SKM-1 treated with dmso at 0.1 percent for 144 hours (cell line): Measurements from ENCODE around the gene ARMC9.
A peak's percentile ranks its signal among the peaks of the same experiment; 100 is the strongest.
"Not testable (repeated sequence)": the region's sequence is repeated elsewhere in the genome, so short reads cannot be mapped to it uniquely, and the experiment has no call there.

Experiments used
- DNase-seq: peaks from one replicate; lab custom pipeline; 2025; ENCODE audit not compliant: unreplicated experiment; lab: John Stamatoyannopoulos, UW

The ARMC9 gene

DNA sequence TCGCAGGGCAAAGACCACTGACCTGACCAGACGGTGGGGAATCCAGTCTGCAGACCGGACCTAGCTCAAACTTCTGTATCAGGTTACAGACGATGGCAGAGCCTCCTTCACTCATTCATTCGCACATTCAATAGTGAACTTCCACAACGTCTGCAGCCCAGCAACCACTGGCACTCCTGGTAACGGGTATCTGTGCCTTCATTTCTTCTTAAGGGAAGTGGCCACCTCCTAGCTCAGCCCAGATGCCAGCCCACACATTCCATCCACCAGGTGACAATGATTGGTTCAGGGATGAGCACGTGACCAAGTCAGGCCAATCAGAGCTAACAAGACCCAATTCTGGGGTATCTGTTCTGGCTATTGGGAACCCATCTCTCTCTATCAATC lies 15.9 kb upstream of the ARMC9 start:
- peak; percentile 85 for DNase-seq

DNA sequence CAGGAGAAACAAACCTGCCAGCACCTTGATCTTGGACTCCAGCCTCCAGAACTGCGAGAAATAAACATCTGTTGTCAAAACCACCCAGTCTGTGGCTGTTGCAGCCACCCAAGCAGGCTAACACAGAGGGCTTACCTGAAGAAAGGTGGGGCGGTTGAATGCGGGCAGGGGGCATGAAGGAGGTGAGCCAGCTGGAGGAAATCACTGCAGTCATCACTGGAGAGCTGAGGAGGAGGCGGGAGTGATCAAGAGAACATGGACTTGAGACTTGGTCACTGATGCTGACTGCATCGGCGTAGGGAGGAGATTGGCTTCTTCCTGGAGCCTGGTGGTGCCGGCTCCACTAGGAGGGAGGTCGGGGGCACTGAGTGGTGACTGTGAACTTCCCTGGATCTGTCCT lies 14.6 kb upstream of the ARMC9 start:
- no peak for DNase-seq

DNA sequence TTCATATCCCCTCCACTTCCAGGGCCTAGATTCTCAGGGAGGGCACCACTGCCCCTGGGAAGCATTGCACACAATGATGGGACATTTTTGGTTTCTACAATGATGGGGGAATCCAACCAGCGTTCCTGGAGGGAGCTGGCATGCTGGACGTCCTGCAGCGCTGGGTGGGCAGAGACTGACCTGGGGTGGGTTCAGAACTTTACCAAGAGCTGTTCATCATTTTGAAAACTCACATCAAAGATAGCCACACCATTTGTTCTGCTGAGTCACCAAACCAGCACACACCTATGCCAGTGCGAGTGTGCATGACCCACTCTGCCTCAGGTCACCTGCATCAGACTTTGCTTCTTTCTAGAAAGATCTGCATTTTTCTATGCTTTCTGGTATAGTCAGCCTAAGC lies 14.1 kb upstream of the ARMC9 start:
- DNase-seq: no peak

DNA sequence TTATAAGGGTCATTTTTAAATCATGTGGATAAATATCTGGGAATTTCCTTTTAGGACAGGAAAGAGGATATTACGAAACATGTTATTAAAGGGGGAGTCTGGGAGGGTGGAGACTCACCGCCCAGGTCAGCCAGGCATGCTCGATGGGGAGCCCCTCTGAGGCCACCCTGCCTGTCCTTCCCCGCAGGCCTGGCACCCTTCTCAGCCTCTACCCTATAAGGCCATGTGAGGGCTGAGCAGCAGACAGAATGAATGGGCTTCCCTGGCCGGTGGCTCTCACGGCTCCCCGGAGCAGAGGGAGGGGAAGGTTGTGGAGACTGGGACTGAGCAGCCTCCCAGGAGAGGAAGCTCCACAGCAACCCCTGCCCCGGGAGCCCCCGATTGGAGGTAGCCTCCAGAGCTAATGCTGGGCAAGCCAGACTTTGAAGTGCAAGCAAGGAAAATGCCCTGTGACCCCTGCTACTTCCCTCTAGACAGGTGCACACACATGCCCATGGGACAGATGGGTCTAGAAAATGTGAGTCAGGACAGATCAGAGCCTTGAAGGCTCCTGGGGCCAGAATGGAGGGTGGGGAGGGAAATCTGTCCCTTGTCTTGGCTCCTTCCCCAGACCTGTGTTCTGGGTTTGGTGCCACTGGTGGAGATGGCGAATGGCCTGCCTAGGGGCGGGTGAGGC lies 13.2 kb upstream of the ARMC9 start:
- DNase-seq: no peak

DNA sequence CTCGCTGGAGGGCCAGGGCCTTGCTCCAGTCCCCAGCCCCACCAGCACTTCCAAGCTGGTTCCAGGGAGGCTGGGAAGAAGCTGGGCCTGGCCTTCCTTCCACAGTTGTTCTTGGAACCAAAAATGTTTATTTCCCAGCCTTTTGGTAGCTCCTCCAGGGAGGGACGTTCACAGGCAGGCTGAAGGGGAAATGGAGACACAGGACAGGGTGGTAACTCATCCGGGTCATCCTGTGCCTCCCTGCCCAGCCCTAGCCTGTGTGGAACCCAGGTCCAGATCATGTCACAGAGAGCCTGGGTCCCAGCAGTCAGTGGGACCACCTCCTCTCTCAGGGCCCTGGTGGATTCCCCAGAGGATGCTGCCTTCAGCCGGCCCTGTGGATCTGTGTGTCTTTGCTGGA lies 12.5 kb upstream of the ARMC9 start:
- no peak for DNase-seq

DNA sequence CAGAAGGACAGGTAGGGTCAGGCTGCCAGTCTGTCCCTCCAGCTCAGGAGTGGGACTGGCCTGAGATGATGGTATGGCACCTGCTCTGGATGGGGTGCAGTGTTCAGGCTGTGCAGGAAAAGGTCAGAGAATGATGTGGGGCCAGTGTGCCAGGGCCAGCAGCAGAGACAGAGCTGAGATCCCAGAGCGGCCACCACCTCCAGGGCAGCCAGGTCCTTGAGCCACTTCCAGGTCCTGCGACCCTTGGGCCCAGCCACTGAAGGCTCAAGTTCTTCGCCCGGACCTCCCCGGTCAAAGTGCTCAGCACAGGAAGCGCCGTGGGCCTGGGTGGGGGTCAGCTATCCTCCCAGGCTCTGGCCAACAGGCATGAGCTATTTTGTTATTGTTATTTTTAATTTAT lies 12.1 kb upstream of the ARMC9 start:
- no peak for DNase-seq

DNA sequence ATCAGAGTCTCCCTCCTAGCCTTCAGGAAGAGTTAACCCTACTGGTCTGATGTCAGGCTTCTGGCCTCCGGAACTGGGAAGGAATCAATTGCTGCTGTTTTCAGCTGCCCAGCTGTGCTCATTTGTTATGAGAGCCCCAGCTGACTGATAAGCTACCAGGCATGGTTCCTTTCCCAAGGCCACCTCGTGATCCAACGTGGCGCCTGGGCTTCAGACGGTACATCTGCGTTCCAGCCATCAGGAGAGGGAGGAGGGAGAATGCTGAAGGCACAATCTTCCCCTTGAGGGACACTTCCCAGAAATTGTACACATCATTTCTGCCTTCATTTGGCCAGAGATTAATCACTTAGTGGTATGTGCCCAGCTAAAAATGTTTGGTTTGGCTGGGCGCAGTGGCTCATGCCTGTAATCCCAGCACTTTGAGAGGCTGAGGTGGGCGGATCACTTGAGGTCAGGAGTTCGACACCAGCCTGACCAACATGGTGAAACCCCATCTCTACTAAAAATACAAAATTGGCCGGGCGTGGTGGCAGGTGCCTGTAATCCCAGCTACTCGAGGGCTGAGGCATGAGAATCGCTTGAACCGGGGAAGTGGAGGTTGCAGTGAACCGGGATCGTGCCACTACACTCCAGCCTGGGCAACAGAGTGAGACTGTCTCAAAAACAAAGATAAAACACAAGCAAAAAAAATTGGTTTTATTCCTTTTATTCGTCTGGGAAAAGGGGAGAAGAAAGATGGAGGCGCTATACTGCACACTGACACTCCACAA lies 10.5 kb upstream of the ARMC9 start:
- no peak for DNase-seq

DNA sequence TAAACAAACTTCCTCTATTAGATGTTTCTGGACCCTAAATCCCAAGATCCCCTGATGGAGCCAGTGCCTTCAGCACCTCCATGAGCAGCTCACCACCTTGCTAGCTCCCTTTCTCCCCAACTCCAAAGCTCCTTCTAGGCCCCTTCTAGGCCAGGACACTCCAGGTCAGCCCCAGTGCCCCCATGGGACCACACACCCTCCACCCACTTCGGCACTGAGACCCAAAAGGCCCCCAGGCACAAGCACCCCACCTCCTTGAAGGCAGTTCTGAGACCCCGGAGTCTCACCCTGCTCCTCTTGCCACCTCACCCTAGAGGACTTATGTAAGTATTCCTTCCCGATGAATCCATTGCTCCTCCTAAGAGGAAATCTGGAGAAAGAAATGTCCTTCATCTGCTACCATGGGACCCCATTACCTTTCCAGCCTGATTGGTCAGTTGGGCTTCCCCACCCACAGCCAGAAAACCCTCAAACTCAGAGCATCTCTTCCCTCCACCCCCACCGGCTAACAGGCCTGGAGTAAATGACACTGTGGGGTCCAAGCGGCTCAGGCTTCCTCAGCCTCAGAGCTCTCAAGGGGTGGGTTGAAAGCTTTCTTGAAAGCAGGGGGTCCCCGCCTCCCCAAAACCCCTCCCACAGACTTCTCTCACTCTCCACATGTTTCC lies 9.8 kb upstream of the ARMC9 start:
- DNase-seq: no peak

DNA sequence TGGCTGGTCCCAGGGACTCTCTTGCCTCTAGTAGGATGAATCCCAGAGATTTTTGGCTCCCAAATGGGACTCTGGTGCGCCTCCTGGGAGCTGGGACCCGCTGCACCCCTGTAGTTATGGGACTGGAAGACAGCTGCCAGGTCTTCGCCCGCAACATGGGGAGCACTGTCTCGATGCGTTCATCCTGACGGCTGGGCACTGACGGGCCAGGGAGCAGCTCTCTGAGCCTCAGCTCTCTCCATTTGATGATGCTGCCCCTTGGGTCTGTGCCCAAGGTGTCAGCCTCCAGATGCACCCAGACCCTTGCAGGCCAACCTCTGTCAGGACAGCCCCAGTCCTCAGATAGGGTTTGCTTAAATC lies 9.3 kb upstream of the ARMC9 start:
- no peak for DNase-seq

DNA sequence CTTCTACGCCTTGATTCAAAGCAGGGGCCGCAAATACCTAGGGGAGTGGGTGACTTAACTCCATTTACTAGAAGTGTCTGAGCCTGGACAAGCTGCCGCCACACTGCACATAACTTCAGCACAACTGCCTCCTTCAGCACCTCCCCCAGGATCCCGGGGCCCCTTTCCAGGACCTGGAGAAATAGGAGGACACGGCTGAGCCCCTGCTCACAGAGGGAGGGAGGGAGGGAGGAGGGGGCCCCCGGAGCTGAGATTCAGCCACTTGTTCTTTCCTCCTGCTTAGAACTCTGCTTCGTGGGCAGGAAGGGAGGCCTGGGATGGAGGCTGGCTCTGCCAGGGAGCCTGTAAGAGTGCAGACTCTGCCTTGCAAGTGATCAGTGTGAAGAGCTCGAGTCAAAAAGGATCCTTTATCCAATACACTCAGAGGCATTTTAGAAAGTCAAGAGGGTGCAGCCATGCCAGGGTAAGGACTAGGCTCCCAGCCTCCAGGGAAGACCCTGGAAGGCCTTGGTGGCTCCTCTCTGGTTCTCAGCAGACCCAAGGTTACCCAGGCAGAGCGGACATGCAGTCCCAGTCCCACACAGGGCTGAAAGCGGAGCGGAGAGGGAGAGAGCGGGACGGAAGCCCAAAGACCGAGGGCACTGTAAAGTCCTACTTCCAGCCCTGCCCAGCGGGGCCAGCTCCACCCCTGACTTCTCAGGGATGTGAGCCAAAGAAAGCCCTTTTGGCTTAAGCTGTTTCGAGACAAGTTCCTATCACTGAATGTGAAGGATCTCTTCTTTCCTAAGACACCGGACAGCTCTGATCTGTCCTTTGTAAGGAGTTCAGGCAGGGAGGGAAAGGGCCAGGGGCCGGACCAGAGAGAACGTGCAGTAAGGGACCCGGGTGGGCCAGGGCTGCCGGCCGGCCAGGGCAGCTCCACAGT lies 8.6 kb upstream of the ARMC9 start:
- DNase-seq: no peak

DNA sequence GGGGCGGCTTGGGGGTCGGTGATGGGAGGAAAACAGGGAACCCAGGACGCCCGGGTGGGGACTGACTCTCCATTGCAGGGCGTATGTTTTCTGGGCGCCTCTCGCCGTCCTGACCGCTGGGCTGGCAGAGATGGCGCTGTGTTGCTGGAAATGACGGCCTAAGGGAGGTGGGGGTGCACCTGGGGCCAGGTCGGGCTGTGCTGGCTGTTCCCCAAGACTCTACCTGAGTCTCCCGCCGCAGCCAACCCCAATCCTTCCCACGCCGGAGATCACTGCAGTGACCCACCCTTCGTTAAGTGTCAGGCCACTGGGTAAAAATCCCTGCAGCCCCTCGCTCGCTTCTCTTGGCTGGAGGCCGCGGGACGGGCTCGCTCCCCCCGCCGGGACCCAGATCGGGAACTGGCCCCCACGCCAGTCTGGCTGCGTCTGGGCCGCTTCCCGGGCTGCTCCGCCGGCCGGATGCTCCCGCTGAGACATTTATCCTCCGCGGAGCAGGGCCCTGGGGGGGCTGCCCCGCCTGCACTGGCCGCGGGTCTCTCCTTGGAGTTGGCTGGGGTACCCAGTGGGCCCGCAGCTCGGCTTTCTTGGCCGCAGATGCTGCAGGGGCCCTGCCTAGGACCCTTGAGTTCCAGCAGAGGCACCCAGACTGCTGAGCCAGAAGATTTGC lies 7.8 kb upstream of the ARMC9 start:
- no peak for DNase-seq

DNA sequence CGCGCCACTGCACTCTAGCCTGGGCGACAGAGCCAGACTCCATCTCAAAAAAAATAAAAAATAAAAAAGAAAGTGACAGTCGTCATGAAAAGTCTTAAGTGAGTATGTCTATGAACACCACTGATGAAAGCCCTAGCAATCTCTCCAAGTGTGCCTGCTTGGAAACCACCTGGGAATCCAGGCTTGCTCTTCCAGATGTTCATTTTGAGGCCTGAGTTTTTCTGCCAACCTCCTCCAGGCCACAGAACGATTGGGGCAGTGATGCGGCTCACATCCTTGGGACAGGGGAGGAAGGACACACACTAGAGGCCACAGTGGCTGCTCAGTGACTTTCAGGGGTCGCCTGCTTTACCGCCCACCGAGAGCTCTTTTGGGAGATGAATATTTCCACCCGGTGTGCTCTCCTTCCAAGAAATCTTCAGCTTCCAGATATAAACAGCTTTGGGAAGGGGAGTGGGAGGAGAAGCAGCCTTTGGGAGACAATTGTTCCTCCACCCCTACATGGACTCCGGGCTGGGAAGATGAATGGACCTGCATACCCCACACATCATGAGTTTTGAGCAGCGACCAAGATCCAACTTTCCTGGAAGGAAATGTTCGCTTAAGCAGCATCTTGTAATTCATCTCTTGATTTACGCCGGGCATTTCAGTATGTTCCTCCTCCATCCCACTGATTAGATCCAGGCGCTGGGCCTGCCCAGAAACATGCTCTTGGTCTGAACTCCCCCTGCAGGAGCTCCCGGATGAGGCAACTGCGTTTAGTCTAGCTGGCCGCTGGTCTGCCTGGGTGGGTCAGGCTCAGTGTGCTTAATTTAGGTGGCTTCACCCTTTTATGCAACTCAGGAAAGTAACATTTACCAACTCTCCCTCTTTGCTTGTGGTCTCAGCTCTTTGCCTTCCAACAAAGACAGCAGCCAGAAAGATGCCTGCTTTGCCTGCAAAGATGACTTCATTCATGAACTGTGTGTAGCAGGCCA lies 6.2 kb upstream of the ARMC9 start:
- DNase-seq: peak; percentile 76

DNA sequence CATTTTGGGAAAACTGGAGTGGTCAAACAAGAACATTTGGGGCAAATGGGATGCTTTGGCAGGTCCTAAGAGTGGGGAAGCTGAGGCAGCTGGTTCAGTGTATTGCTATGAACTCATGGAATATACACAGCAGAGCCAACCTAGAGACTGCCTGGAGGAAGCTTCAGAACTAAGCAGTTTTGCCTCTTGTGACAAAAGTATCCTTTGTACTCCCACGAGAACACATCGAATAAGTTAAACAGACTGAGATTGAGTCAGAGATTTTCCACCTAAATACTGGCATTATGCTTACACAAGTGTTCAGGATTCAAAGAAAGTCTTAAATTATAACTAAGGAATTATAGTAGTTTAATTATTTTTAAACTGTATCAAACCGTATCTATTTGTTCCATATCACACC lies 5.2 kb upstream of the ARMC9 start:
- no peak for DNase-seq

DNA sequence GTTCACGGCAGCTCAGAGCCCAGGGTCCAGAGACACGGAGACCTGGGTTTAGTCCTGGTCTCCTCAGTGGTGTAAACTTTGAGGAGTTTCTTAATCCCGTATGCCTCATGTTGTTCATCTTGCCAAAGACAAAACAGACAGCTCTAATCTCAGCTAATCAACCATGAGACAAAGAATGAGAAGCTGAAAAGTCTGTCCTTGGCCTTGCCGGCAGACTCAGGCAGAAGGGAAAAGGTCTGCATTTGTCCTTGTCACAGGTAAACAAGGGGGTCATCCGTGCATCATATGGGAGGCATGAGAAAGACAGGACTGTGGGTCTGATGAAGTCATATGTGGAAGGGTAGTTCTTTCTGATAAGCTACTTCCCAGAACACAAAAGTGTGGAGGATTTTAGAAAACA lies 1.8 kb upstream of the ARMC9 start:
- no peak for DNase-seq

DNA sequence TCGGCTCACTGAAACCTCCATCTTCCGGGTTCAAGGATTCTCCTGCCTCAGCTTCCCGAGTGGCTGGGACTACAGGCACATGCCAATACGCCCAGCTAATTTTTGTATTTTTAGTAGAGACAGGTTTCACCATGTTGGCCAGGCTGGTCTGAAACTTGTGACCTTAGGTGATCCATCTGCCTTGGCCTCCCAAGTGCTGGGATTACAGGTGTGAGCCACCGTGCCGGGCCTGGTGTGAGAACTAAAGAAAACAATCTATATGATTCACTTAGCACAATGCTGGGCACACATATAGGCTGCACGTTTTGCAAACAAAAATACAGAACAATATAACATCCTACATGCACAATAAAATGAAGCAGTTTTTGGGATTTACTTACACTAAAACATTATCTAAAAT lies 1.2 kb upstream of the ARMC9 start:
- not testable (repeated sequence) for DNase-seq

DNA sequence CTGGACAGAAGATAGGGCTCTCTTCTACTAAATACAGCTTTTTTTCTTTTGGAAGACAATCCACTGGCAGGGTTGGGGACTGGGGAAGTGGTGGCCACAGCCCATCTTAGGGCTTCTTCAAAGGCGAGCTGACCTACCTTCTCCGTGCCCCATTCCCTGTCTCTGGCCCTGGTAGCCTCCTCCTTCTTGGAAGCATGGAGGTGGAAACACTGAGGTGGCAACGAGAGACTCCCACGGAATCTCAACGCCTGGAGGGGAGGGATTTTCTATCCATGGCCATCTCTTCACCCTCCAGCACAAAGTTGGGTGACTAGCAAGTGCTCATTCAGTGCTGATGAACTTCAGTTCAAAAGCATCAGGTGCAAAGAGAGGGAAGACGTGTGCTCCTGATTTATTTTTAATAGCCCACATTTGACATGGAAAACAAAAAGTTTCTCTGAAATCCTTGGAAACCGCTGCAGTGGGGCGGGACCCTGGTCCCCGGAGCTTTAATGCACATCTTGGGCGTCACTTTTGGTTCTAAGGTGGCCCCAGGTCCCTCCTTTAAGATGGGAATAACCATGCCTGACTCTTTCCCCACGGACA lies 633 bp upstream of the ARMC9 start:
- DNase-seq: no peak

DNA sequence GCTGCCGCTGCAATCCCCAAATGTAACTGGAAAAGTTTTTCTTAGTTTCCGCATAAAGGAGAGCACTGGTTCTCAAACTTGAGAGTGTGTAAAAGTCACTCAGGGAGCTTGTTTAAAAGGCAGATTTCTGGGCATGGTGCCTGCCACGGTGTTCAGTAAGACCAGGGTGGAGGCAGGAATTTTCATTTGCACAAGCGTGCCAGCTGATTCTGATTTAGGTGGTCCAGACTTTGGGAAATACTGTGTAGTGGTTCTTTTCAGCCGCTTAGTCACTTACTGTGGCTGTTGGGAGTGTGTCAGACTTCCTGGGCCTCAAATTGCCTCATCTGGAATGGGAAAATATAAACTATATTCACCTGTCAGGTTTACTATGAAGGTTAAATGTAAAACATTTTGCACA lies 788 bp downstream of the ARMC9 start:
- DNase-seq: no peak

DNA sequence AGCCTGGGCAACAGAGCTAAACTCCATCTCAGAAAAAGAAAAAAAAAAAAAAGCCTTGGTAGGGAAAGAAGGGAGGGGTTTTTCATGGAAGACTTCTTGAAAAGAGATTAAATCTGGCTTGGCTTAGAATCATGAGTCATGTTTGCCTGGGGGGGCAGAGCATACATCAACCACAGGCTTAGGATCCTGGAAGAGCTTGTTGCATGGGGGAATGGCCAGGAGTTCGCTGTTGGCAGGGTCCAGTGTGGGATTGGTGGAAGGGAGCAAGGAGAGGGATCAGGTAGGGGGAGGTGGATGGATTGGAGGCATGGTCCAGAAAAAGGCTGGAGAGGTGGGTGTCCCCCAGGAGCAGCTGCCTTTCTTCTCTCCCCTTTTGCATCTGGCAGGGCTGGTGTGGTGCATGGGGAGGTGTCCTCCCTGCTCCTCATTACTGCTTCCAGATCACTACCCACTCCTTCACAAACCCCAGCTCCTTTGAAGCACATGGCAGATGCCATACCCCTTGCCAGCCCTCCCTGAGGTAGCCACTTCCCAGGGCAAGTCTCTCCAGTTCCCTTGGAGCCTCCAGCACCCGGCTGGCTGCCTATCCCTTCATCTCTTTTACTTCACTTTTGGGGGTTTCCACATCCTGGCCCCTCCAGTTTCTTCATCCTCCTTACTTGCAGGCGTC lies 2.5 kb downstream of the ARMC9 start:
- DNase-seq: no peak

DNA sequence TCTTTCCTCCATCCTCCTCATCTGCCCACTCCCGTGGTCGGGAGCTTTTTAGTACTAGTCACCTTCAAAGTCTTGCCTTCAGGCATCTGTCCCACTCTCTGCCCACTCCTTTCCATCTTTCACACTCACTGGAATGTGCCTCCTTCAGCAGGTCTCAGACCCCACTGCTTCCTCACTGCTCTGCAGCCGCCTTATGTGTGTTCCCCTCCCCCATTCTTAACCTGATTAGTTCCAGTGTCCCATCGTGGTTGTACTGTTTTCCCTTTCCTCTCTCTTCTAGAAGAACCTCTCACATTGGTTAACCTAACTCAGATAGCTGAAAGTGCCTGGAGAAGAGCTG lies 3.0 kb downstream of the ARMC9 start:
- no peak for DNase-seq
